ENCODE measurements around the gene PPP2R2C.

The PPP2R2C gene

DNA sequence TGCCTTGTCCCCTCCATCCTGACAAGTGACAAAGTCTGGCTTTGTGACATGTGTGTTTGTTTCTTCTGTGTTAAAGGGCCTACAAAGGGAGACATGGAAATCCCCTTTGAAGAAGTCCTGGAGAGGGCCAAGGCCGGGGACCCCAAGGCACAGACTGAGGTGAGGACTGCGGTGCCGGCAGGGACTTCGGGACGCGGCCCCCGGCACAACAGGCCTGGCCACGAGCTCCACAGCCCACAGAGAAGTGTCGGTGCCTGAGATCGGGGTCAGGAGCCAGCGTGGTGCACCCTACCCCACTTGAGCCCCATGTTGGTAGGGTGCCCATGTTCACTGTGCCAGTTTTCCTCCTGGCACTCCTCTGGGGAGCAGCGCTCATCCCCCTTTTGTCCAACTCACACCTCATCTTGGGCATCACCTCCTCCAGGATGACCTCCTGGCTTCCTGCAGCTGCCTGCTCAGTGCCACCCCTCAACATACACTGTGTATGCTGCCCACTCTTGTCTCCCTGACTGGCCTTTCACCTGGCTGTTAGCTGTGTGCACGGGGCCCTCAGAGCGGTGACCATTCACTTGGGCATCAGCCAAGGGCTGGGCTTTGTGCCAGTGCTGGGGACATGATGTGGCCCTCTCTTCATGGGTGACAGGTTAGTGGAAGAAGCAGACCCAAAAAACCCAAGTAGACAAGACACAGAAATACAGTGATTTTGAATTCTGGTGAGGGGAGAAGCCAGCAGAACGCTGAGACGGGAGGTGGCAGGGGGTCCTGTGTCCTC lies 185.2 kb downstream of the PPP2R2C start:
- H3K79me2 ChIP-seq (ENCODE audit: insufficient read depth, low read length) = no peaks in the 10 kb centered on the region
- no peaks in the 10 kb centered on the region for H3K4me1 ChIP-seq (ENCODE audit: insufficient read depth, low read length)
- H4K20me1 ChIP-seq (ENCODE audit: insufficient read depth, low read length) = 0 out of 2 replicates have a peak, but pooled peaks cover 4% of the 10 kb centered on the region
- H2AFZ ChIP-seq (ENCODE audit: low read depth, low read length) = no peak overlapping the region
- H3K4me2 ChIP-seq (ENCODE audit: insufficient read depth, low read length) = no peak overlapping the region
- H3K27me3 ChIP-seq (ENCODE audit: insufficient read depth, low read length, poor library complexity) = peaks cover 2% of the 10 kb centered on the region
- no peak overlapping the region for H3K27ac ChIP-seq (ENCODE audit: low read length)
- TF ChIP-seq, protein P1, sequence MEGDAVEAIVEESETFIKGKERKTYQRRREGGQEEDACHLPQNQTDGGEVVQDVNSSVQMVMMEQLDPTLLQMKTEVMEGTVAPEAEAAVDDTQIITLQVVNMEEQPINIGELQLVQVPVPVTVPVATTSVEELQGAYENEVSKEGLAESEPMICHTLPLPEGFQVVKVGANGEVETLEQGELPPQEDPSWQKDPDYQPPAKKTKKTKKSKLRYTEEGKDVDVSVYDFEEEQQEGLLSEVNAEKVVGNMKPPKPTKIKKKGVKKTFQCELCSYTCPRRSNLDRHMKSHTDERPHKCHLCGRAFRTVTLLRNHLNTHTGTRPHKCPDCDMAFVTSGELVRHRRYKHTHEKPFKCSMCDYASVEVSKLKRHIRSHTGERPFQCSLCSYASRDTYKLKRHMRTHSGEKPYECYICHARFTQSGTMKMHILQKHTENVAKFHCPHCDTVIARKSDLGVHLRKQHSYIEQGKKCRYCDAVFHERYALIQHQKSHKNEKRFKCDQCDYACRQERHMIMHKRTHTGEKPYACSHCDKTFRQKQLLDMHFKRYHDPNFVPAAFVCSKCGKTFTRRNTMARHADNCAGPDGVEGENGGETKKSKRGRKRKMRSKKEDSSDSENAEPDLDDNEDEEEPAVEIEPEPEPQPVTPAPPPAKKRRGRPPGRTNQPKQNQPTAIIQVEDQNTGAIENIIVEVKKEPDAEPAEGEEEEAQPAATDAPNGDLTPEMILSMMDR (IDR thresholded peaks at IDR 0.05; ENCODE audit: borderline replicate concordance, extremely low read depth, low read length, poor library complexity, severe bottlenecking) = no peak
- no peak for TF ChIP-seq EZH2 (IDR thresholded peaks at IDR 0.05; ENCODE audit: borderline replicate concordance, low read depth, low read length, severe bottlenecking)
- H3K36me3 ChIP-seq (ENCODE audit: insufficient read depth, low read length) = no peaks in the 10 kb centered on the region
- DNase-seq (no peak), ATAC-seq (ENCODE audit: insufficient read depth, low read depth) (no peak)
- no peaks in the 10 kb centered on the region for H3K9me3 ChIP-seq (ENCODE audit: insufficient read depth, low read length, severe bottlenecking)
- H3K9ac ChIP-seq (ENCODE audit: low read depth, low read length) = no peak overlapping the region
- no peak overlapping the region for H3K4me3 ChIP-seq (ENCODE audit: low read depth in 1 of 2, low read length in 2 of 2)

DNA sequence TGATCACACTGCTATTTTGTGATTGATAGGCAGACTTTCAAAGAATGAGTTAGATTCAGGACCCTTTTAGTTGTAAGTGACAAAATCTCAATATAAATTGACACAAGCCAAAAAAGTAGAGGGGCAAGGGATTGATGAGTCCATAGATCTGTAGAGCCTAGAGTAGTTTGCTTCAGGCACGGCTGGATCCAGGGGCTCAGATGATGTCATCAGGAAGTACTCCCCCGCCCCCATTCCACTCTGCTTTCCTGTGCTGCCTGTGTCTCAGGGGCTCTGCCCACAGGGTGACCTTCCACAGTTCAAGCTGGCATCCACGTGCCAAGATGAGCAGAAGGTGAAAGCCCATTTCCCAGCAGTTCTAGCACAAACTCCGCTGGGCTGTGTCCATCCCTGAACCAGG lies 189.1 kb downstream of the PPP2R2C start:
- Histone ChIP-seq H3K27me3 (ENCODE audit: insufficient read depth, low read length, poor library complexity) (no peaks in the 10 kb centered on the region), H3K9me3 (ENCODE audit: insufficient read depth, low read length, severe bottlenecking) (no peaks in the 10 kb centered on the region), H4K20me1 (ENCODE audit: insufficient read depth, low read length) (peaks cover 4% of the 10 kb centered on the region; the same call in 1 of the 2 replicates), H2AFZ (ENCODE audit: low read depth, low read length) (no peak overlapping the region), H3K4me2 (ENCODE audit: insufficient read depth, low read length) (no peak overlapping the region), H3K36me3 (ENCODE audit: insufficient read depth, low read length) (no peaks in the 10 kb centered on the region), H3K9ac (ENCODE audit: low read depth, low read length) (no peak overlapping the region), H3K27ac (ENCODE audit: low read length) (no peak overlapping the region), H3K4me3 (ENCODE audit: low read depth in 1 of 2, low read length in 2 of 2) (no peak overlapping the region), H3K79me2 (ENCODE audit: insufficient read depth, low read length) (no peaks in the 10 kb centered on the region), H3K4me1 (ENCODE audit: insufficient read depth, low read length) (no peaks in the 10 kb centered on the region)
- ATAC-seq (ENCODE audit: insufficient read depth, low read depth) = no peak
- DNase-seq = no peak
- TF ChIP-seq, protein P1 (IDR thresholded peaks at IDR 0.05; ENCODE audit: borderline replicate concordance, extremely low read depth, low read length, poor library complexity, severe bottlenecking) = no peak
- no peak for TF ChIP-seq EZH2 (IDR thresholded peaks at IDR 0.05; ENCODE audit: borderline replicate concordance, low read depth, low read length, severe bottlenecking)

DNA sequence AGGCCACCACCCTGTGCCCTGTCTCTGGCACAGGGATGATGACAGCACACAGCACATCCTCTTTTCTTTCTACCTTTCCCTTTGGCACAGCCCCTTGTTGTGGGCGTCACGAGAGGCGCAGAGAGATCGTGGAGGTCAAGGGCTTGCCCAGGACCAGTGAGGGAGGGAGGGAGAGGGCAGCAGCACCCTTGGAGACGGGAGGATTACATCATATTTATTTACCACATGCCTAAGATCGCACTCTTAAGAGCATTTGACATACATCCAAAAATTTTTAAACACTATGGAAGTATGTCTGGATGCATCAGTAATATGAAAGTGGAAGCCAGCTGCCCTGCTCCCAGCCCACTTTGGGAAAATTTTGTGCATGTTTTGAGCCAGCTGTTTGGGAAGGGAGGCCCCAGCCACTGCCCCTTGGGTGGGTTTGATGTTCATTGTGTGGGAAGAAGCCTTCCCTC lies 190.1 kb downstream of the PPP2R2C start:
- H3K4me2 ChIP-seq (ENCODE audit: insufficient read depth, low read length) = no peak overlapping the region
- no peaks in the 10 kb centered on the region for H3K27me3 ChIP-seq (ENCODE audit: insufficient read depth, low read length, poor library complexity)
- no peak for DNase-seq
- H3K9me3 ChIP-seq (ENCODE audit: insufficient read depth, low read length, severe bottlenecking) = no peaks in the 10 kb centered on the region
- no peak overlapping the region for H3K9ac ChIP-seq (ENCODE audit: low read depth, low read length)
- peaks cover 8% of the 10 kb centered on the region; the same call in 1 of the 2 replicates for H4K20me1 ChIP-seq (ENCODE audit: insufficient read depth, low read length)
- H3K4me1 ChIP-seq (ENCODE audit: insufficient read depth, low read length) = no peaks in the 10 kb centered on the region
- no peaks in the 10 kb centered on the region for H3K79me2 ChIP-seq (ENCODE audit: insufficient read depth, low read length)
- H3K36me3 ChIP-seq (ENCODE audit: insufficient read depth, low read length) = no peaks in the 10 kb centered on the region
- H3K27ac ChIP-seq (ENCODE audit: low read length) = no peak overlapping the region
- ATAC-seq (ENCODE audit: insufficient read depth, low read depth) = no peak
- no peak overlapping the region for H3K4me3 ChIP-seq (ENCODE audit: low read depth in 1 of 2, low read length in 2 of 2)
- TF ChIP-seq, protein P1 (IDR thresholded peaks at IDR 0.05; ENCODE audit: borderline replicate concordance, extremely low read depth, low read length, poor library complexity, severe bottlenecking) = no peak
- TF ChIP-seq EZH2 (IDR thresholded peaks at IDR 0.05; ENCODE audit: borderline replicate concordance, low read depth, low read length, severe bottlenecking) = no peak
- no peak overlapping the region for H2AFZ ChIP-seq (ENCODE audit: low read depth, low read length)
